Kidney (tissue), 14 donors: ENCODE data around the gene ASTN2. TPM values are rescaled to one million over a fixed set of nuclear protein-coding genes. Genes with fewer than 3 reads are reported as not detected.
A peak's percentile ranks its signal among the peaks of the same experiment; 100 is the strongest.

ENCODE experiments used
- DNase-seq, 5 donors: peaks; one replicate each; pipeline ENCODE4 v3.0.0-alpha.2; 2013 to 2020
- FAIRE-seq: peaks from 2 replicates; lab custom pipeline; 2012; peaks lifted over from hg19 to GRCh38; lab: Jason Lieb, UNC
- H3K27ac ChIP-seq, 2 donors: one replicate each; pipeline ENCODE4 v1.7.0; 2013; ENCODE audit warnings: low read depth in 2 of 2, low read length in 2 of 2, inconsistent platforms in 1 of 2
- H3K27me3 ChIP-seq: one replicate; pipeline ENCODE4 v1.7.1; 2013; ENCODE audit warnings: low read length, inconsistent platforms; ENCODE audit not compliant: control insufficient read depth, insufficient read depth
- H3K36me3 ChIP-seq, 3 donors: one replicate each; pipeline versions ENCODE4 v1.7.0 to v1.7.1; 2013; ENCODE audit warnings: low read length in 3 of 3, control low read depth in 1 of 3, inconsistent platforms in 1 of 3; ENCODE audit not compliant: insufficient read depth in 3 of 3, control insufficient read depth in 2 of 3
- H3K4me1 ChIP-seq, 3 donors: one replicate each; pipeline versions ENCODE4 v1.7.0 to v1.7.1; 2013; ENCODE audit warnings: low read length in 3 of 3, inconsistent platforms in 1 of 3, low read depth in 1 of 3; ENCODE audit not compliant: control insufficient read depth in 2 of 3, insufficient read depth in 2 of 3
- H3K4me3 ChIP-seq, 3 donors: one replicate each; pipeline versions ENCODE4 v1.7.0 to v1.8.1; 2013; ENCODE audit warnings: low read length in 3 of 3, control low read depth in 1 of 3, inconsistent platforms in 1 of 3
- H3K9ac ChIP-seq, 3 donors: one replicate each; pipeline versions ENCODE4 v1.7.0 to v1.7.1; 2013; ENCODE audit warnings: low read length in 3 of 3, control low read depth in 1 of 3, inconsistent platforms in 1 of 3
- H3K9me3 ChIP-seq, 3 donors: one replicate each; pipeline versions ENCODE4 v1.7.0 to v1.7.1; 2013; ENCODE audit warnings: low read length in 3 of 3, control low read depth in 1 of 3, inconsistent platforms in 1 of 3; ENCODE audit not compliant: control insufficient read depth in 2 of 3, insufficient read depth in 1 of 3
- intact Hi-C: fragments of 100-400 bp; cut with DNase I; formaldehyde crosslinking; loops from one replicate; pipeline ENCODE4 v1.11.1; 2022
- polyA plus RNA-seq: library from polyadenylated mRNA; stranded (reverse); fragments of 350-450 nt; fragmentation: Illumina TruSeq; extraction: RNeasy Lipid Tissue Mini Kit (QIAGEN cat#74804); gene quantifications from one replicate; pipeline ENCODE4 v1.2.3, GENCODE V29; 2014; ENCODE audit warnings: low read depth, low replicate concordance; ENCODE audit not compliant: insufficient read depth
- total RNA-seq: library from RNA; stranded (reverse); fragmentation: NEBNext Ultra II Directional; extraction: Animal tissue kit (Norgen Biotek cat#: 25700); gene quantifications from one replicate; pipeline ENCODE4 v1.2.1, GENCODE V29; 2021
- TF ChIP-seq, protein P1 (sequence below): IDR thresholded peaks from 3 replicates; pipeline ENCODE4 v1.5.1; 2012; ENCODE audit warnings: mild to moderate bottlenecking, moderate library complexity, borderline replicate concordance; ENCODE audit not compliant: insufficient read depth; ENCODE audit errors: extremely low read depth
- donor health status: control.
- donor health status: control.
- donor health status: control.
- donor health status: control.
- donor health status: control.
- donor health status: DM: yes; HTN: yes; CAD: no.
- donor health status: Normal renal cell carcinoma (clear cell type).

The ASTN2 gene
- total and polyA plus RNA-seq, 2 donors from 2014 or later = 7.6 to 11.5 TPM

DNA sequence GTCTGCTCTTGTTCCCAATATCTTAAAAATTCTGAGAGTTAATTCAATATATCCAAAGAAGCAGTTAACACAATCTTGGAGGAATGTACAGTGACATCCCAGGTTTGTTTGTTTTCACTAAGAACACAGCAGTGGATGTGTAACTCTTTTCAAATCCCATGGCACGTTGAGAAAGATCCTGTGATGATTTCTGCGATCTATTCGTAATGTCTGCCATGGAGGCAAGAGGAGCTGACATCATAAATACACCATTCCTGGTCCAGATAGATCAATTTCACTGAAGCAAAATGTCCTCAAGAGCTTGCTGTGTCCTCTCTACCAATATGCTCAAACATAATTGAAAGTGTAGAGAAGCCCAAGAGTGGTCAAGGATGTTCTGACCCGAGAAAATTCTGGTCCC, 980.5 kb downstream of the ASTN2 start:
- H3K27me3 ChIP-seq = no peaks in the 10 kb centered on the region
- H3K27ac ChIP-seq = no peak overlapping the region
- DNase-seq = no peak
- H3K4me3 ChIP-seq = no peak overlapping the region
- no peaks in the 10 kb centered on the region for H3K4me1 ChIP-seq
- intact Hi-C loops = no loop called here
- no peak for FAIRE-seq
- no peaks in the 10 kb centered on the region for H3K36me3 ChIP-seq
- TF ChIP-seq, protein P1, sequence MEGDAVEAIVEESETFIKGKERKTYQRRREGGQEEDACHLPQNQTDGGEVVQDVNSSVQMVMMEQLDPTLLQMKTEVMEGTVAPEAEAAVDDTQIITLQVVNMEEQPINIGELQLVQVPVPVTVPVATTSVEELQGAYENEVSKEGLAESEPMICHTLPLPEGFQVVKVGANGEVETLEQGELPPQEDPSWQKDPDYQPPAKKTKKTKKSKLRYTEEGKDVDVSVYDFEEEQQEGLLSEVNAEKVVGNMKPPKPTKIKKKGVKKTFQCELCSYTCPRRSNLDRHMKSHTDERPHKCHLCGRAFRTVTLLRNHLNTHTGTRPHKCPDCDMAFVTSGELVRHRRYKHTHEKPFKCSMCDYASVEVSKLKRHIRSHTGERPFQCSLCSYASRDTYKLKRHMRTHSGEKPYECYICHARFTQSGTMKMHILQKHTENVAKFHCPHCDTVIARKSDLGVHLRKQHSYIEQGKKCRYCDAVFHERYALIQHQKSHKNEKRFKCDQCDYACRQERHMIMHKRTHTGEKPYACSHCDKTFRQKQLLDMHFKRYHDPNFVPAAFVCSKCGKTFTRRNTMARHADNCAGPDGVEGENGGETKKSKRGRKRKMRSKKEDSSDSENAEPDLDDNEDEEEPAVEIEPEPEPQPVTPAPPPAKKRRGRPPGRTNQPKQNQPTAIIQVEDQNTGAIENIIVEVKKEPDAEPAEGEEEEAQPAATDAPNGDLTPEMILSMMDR = no peak
- H3K9me3 ChIP-seq = no peaks in the 10 kb centered on the region
- no peak overlapping the region for H3K9ac ChIP-seq

DNA sequence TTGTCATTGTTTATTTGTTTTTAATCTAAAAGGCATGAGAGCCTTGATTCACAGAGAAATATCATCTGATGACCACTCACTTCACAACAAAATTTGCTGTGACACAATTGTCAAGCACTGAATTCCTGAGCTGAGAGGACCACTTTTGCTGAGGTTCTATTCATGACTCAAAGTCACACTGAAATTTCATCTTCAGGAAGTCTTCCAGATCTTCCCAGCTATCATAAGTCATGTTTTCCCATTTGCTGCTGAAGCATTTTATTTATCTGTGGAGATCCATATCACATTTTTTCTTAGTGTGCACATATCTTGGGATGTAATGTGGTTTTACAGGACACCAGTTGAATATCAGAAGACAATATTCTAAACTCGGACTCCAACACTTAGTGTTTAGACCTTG, 982.8 kb downstream of the ASTN2 start:
- H3K4me3 ChIP-seq = no peak overlapping the region
- TF ChIP-seq, protein P1 = no peak
- no peak overlapping the region for H3K9ac ChIP-seq
- no peak overlapping the region for H3K27ac ChIP-seq
- H3K36me3 ChIP-seq = no peaks in the 10 kb centered on the region
- DNase-seq = no peak
- intact Hi-C loops = no loop called here
- FAIRE-seq = no peak
- H3K27me3 ChIP-seq = no peaks in the 10 kb centered on the region
- H3K4me1 ChIP-seq = no peaks in the 10 kb centered on the region
- H3K9me3 ChIP-seq = no peaks in the 10 kb centered on the region

DNA sequence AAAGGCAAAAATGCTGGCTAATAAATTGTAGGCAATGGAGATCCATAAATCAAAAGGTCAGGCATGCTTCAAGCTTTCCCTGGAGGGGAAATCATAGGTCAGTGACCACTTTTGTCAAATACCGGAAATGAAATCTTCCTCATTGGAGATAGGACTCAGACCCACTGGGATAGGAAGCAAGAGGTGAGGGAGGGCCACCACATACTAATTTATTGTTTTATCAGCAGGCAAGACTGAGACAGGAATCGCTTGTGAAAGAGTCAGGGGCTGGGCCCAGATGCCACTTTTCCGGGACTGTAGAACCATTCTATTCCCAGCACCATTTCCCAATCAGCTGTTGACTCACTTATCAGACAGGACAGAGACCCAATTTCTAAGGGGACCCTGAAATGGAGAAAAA, 984.0 kb downstream of the ASTN2 start:
- no peaks in the 10 kb centered on the region for H3K27me3 ChIP-seq
- H3K9ac ChIP-seq = no peak overlapping the region
- peak in 1 of 5 donors; percentile 47 for DNase-seq
- TF ChIP-seq, protein P1 = no peak
- no peak overlapping the region for H3K27ac ChIP-seq
- FAIRE-seq = no peak
- no peaks in the 10 kb centered on the region for H3K36me3 ChIP-seq
- intact Hi-C loops = no loop called here
- H3K4me1 ChIP-seq = no peaks in the 10 kb centered on the region
- no peak overlapping the region for H3K4me3 ChIP-seq
- H3K9me3 ChIP-seq = no peaks in the 10 kb centered on the region

DNA sequence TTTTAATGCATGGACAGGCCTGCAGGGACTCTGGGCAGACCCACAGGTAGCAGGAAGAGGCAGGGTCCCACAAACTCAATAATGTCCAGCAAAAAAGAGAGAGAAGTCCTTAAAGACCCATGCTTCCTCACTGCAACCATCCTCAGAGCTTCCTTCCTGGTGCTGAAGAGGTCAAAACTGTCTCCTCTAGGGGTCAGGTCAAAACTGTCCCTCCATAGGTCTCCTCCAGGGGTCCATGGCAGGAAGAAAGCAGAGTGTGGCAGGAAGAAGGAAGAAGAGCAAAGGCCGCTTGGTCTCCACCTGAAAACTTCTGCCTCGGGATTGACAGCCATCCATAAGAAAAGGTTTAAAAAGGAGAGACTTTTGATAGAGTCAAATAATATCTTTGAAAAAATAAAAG, 989.6 kb downstream of the ASTN2 start:
- intact Hi-C loops = no loop called here
- H3K9me3 ChIP-seq = no peaks in the 10 kb centered on the region
- DNase-seq (no peak), FAIRE-seq (no peak)
- no peaks in the 10 kb centered on the region for H3K4me1 ChIP-seq
- H3K27ac ChIP-seq = no peak overlapping the region
- no peak overlapping the region for H3K9ac ChIP-seq
- no peaks in the 10 kb centered on the region for H3K36me3 ChIP-seq
- no peak overlapping the region for H3K4me3 ChIP-seq
- TF ChIP-seq, protein P1 = no peak
- no peaks in the 10 kb centered on the region for H3K27me3 ChIP-seq
